Ovary (tissue), 3 donors: ENCODE data around the gene EXD3.

Experiments used
- POLR2A ChIP-seq: fragments of 450-650 bp; IDR thresholded peaks from one replicate; pipeline ENCODE4 v1.6.1; 2017; ENCODE audit warnings: antibody characterized with exemption, mild to moderate bottlenecking, moderate library complexity
- TF ChIP-seq, protein P1 (sequence below), 3 donors: fragments of 450-650 bp in 2 of 3; fragments of 200-600 bp in 1 of 3; IDR thresholded peaks; one replicate each; pipeline versions ENCODE4 v1.5.1 to v1.8.0; 2016 to 2022; ENCODE audit warnings: antibody characterized with exemption in 3 of 3, mild to moderate bottlenecking in 1 of 3
- donor health status: DM: no; HTN: no; CAD: no.

DNA sequence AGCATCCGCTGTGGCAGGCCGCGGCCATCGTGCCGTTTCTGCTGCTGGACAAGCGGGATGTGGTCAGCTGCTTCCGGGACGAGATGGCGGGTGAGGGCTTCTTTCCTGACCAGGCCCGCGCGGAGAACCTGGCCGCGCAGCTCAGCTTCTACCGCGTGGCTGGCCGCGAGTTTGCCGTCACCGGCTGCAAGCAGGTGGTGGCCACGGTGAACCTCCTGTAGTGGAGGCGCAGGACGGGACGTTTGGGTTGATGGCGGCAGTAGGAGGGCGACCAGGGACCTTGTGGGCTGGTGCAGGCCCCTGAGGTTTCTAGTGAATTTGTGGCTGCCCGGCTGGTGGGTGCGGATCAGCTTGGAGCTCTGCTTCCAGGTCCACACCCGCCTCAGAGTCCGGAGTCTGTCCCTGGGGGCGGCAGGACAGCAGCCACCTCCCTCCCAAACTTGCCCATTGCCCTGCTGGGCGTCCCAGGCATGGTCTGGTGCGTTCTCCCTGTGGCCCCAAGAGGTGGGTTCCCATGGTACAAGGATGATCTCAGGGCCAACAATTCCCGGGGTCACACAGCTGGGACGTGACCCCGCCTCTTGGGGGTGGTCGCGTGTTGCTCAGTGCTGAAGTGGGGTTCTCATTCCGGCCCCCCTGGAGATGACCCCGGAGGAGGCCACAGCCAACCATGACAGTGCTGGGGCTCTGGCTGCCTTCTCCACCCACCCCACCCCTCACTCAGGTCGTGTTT lies 143.1 kb downstream of the EXD3 start:
- no peak for TF ChIP-seq POLR2A
- TF ChIP-seq, protein P1, sequence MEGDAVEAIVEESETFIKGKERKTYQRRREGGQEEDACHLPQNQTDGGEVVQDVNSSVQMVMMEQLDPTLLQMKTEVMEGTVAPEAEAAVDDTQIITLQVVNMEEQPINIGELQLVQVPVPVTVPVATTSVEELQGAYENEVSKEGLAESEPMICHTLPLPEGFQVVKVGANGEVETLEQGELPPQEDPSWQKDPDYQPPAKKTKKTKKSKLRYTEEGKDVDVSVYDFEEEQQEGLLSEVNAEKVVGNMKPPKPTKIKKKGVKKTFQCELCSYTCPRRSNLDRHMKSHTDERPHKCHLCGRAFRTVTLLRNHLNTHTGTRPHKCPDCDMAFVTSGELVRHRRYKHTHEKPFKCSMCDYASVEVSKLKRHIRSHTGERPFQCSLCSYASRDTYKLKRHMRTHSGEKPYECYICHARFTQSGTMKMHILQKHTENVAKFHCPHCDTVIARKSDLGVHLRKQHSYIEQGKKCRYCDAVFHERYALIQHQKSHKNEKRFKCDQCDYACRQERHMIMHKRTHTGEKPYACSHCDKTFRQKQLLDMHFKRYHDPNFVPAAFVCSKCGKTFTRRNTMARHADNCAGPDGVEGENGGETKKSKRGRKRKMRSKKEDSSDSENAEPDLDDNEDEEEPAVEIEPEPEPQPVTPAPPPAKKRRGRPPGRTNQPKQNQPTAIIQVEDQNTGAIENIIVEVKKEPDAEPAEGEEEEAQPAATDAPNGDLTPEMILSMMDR (IDR thresholded peaks at IDR 0.05): no peak
